ENCODE results near the gene ARFGEF2. TPM values are rescaled to one million over a fixed set of nuclear protein-coding genes. Genes with fewer than 3 reads are reported as not detected.

The ARFGEF2 gene
- total and polyA plus RNA-seq, 11 donors: 7.5 to 52.7 (median 40.2) TPM

GRCh38 chr20:48983423-48984400 lies 62.2 kb downstream of the ARFGEF2 start:
- intact Hi-C loops (cut with DNase I): no loop called here
- no peak for TF ChIP-seq POLR2A (IDR thresholded peaks at IDR 0.05)
- TF ChIP-seq CTCF (IDR thresholded peaks at IDR 0.05): no peak
- Histone ChIP-seq H3K4me1 (peaks cover 4 to 30% (median 10%) of the 10 kb centered on the region in 12 donors), H3K9me3 (peaks cover 0 to 7% (median 0%) of the 10 kb centered on the region in 12 donors), H3K27me3 (no peaks in the 10 kb centered on the region), H3K27ac (peak overlapping the region in 11 of 12 donors; percentile 1 to 64 (median 31)), H3K36me3 (peaks cover 0 to 93% (median 78%) of the 10 kb centered on the region in 9 donors), H3K4me3 (no peak overlapping the region)
- 61 to 78% (median 67%) methylated on average over 5 of the region's 5 CpGs for WGBS, 4 donors
- peak in 4 of 5 donors; percentile 27 to 58 (median 42) for DNase-seq
- peak; percentile 83 to 98 (median 98) for ATAC-seq

- H3K27ac ChIP-seq: peak overlapping the region in 4 of 12 donors; percentile 1 to 64 (median 30)
- H3K4me3 ChIP-seq: no peak overlapping the region
- H3K27me3 ChIP-seq: no peaks in the 10 kb centered on the region
- peaks cover 0 to 7% (median 0%) of the 10 kb centered on the region in 12 donors for H3K9me3 ChIP-seq
- no peak for DNase-seq
- no peak for ATAC-seq
- intact Hi-C loops (cut with DNase I): no loop called here
- 73 to 86% (median 81%) methylated on average over 10 of the region's 10 CpGs for WGBS, 4 donors
- H3K4me1 ChIP-seq: peaks cover 4 to 30% (median 10%) of the 10 kb centered on the region in 12 donors
- H3K36me3 ChIP-seq: peaks cover 0 to 94% (median 82%) of the 10 kb centered on the region in 9 donors
- no peak for TF ChIP-seq CTCF (IDR thresholded peaks at IDR 0.05)
- TF ChIP-seq POLR2A (IDR thresholded peaks at IDR 0.05): no peak
Measured at GRCh38 chr20:48984575-48985219, 63.2 kb downstream of the ARFGEF2 start.

GRCh38 chr20:48986899-48987298 lies 65.4 kb downstream of the ARFGEF2 start:
- WGBS, 4 donors: 71 to 88% (median 77%) methylated on average over 2 of the region's 2 CpGs
- Histone ChIP-seq H3K36me3 (peaks cover 0 to 100% (median 98%) of the 10 kb centered on the region in 9 donors), H3K27ac (no peak overlapping the region), H3K9me3 (peaks cover 0 to 7% (median 0%) of the 10 kb centered on the region in 12 donors), H3K27me3 (no peaks in the 10 kb centered on the region), H3K4me3 (no peak overlapping the region), H3K4me1 (peaks cover 4 to 19% (median 10%) of the 10 kb centered on the region in 12 donors)
- DNase-seq: no peak
- ATAC-seq: no peak
- TF ChIP-seq POLR2A (IDR thresholded peaks at IDR 0.05) (no peak), CTCF (IDR thresholded peaks at IDR 0.05) (peak in 2 of 12 donors; percentile 16)
- intact Hi-C loops (cut with DNase I): no loop called here

GRCh38 chr20:48990467-48990866 lies 69.0 kb downstream of the ARFGEF2 start:
- DNase-seq: no peak
- no peak for ATAC-seq
- intact Hi-C loops (cut with DNase I): no loop called here
- no peaks in the 10 kb centered on the region for H3K4me1 ChIP-seq
- no peaks in the 10 kb centered on the region for H3K27me3 ChIP-seq
- H3K27ac ChIP-seq: no peak overlapping the region
- TF ChIP-seq CTCF (IDR thresholded peaks at IDR 0.05) (no peak), POLR2A (IDR thresholded peaks at IDR 0.05) (no peak)
- 74 to 93% (median 92%) methylated on average over 1 of the region's 1 CpG for WGBS, 4 donors
- peaks cover 0 to 100% (median 100%) of the 10 kb centered on the region in 9 donors for H3K36me3 ChIP-seq
- no peak overlapping the region for H3K4me3 ChIP-seq
- no peaks in the 10 kb centered on the region for H3K9me3 ChIP-seq
